Measurements from ENCODE around the gene WNT2B. TPM values are rescaled to one million over a fixed set of nuclear protein-coding genes. Genes with fewer than 3 reads are reported as not detected.

The WNT2B gene
- total and polyA plus RNA-seq, 9 of the 15 experiments (the other 6 are each of a cell fraction or from before 2014, with no cell fraction given), result 0.02 to 0.06 (median 0.04) TPM; not detected in 3

DNA sequence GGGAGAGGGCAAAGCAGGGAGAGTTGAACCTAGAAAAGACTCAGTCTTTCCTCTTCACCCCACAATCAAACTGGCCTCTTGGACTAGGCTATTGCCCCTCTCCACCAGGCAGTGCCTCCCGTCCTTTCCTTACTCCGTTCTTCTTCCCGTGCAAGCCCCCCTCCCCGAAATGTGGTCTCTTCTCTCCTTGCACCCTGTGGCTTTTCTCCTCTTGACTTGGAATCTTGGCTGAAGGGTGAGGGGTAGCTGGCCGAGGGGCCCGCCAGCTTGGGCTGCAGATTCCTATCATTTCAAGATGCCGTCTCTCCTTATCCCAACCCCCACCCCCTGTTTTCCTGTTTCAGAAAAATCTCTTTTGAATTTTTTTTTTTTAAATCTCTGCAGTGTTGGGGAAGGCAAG lies 1.6 kb downstream of the WNT2B start:
- Histone ChIP-seq H3K4me3 (no peak overlapping the region), H3K79me2 (ENCODE audit: control insufficient read depth, insufficient read depth, low read length) (no peaks in the 10 kb centered on the region), H3K4me2 (ENCODE audit: insufficient read depth, low read length) (no peak overlapping the region), H3K4me1 (replicated peaks in 1 of 2; ENCODE audit: control insufficient read depth in 2 of 2, insufficient read depth in 2 of 2, low read length in 2 of 2) (peaks cover 9 to 22% of the 10 kb centered on the region in 2 experiments), H3K27me3 (ENCODE audit: control insufficient read depth in 2 of 2, insufficient read depth in 2 of 2, low read length in 2 of 2) (peaks cover 27 to 65% of the 10 kb centered on the region in 2 experiments), H3K9me3 (replicated peaks; ENCODE audit: control insufficient read depth, insufficient read depth, low read depth, low read length) (no peaks in the 10 kb centered on the region), H3K27ac (ENCODE audit: extremely low read depth, low read depth, low read length) (no peak overlapping the region), H4K20me1 (replicated peaks; ENCODE audit: control insufficient read depth, insufficient read depth, low read length) (0 out of 2 replicates have a peak, but pooled peaks cover 4% of the 10 kb centered on the region), H3K9me1 (ENCODE audit: control insufficient read depth, insufficient read depth, low read length) (no peaks in the 10 kb centered on the region), H3K36me3 (ENCODE audit: control insufficient read depth, insufficient read depth, low read length) (no peaks in the 10 kb centered on the region), H3K9ac (ENCODE audit: insufficient read depth in 1 of 2, low read depth in 2 of 2, low read length in 2 of 2) (no peak overlapping the region; a peak in 1 of 4 replicates), H2AFZ (ENCODE audit: low read depth, low read length) (no peak overlapping the region)
- intact Hi-C loops (cut with micrococcal nuclease), result no loop called here
- in situ Hi-C loops (cut with MboI), result no loop called here
- FAIRE-seq, result no peak
- ATAC-seq, result no peak
- POLR2A ChIA-PET, result interaction anchor here (1.0 kb wide), 1 partner anchor 18 kb away, joined by 3 read pairs; no protein-coding TSS in a partner anchor
- WGBS (ENCODE audit: insufficient coverage, low coverage, missing lambda C conversion rate), result 11% methylated on average over 4 of the region's 7 CpGs
- CTCF ChIA-PET (ENCODE audit: low intra/inter-chr PET ratio), result no interaction called here
- DNase-seq (ENCODE audit: extremely low read depth in 1 of 4, low spot score in 3 of 4), result no peak
- no peak for TF ChIP-seq GATA2 (CRISPR knock-in tag; IDR thresholded peaks at IDR 0.05)
- TF ChIP-seq, protein P1, sequence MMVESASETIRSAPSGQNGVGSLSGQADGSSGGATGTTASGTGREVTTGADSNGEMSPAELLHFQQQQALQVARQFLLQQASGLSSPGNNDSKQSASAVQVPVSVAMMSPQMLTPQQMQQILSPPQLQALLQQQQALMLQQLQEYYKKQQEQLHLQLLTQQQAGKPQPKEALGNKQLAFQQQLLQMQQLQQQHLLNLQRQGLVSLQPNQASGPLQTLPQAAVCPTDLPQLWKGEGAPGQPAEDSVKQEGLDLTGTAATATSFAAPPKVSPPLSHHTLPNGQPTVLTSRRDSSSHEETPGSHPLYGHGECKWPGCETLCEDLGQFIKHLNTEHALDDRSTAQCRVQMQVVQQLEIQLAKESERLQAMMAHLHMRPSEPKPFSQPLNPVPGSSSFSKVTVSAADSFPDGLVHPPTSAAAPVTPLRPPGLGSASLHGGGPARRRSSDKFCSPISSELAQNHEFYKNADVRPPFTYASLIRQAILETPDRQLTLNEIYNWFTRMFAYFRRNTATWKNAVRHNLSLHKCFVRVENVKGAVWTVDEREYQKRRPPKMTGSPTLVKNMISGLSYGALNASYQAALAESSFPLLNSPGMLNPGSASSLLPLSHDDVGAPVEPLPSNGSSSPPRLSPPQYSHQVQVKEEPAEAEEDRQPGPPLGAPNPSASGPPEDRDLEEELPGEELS (CRISPR knock-in tag; IDR thresholded peaks at IDR 0.05; ENCODE audit: borderline replicate concordance), result no peak
- TF ChIP-seq SMAD1 (IDR thresholded peaks at IDR 0.05; ENCODE audit: low read depth, low read length, partially characterized antibody), result no peak
- no peak for TF ChIP-seq PHF8 (IDR thresholded peaks at IDR 0.05; ENCODE audit: borderline replicate concordance, low read length)
- no peak for TF ChIP-seq HIVEP1 (CRISPR knock-in tag; IDR thresholded peaks at IDR 0.05)
- TF ChIP-seq PRPF4 (IDR thresholded peaks at IDR 0.05; ENCODE audit: insufficient read depth, low read depth, low read length, poor library complexity, severe bottlenecking), result no peak
- no peak for TF ChIP-seq DNMT1 (IDR thresholded peaks at IDR 0.05)
- no peak for TF ChIP-seq SRSF7 (optimal IDR thresholded peaks at IDR 0.05; ENCODE audit: low read depth, low read length)
- TF ChIP-seq TRIM28 (IDR thresholded peaks at IDR 0.05), result no peak
- TF ChIP-seq, protein P2, sequence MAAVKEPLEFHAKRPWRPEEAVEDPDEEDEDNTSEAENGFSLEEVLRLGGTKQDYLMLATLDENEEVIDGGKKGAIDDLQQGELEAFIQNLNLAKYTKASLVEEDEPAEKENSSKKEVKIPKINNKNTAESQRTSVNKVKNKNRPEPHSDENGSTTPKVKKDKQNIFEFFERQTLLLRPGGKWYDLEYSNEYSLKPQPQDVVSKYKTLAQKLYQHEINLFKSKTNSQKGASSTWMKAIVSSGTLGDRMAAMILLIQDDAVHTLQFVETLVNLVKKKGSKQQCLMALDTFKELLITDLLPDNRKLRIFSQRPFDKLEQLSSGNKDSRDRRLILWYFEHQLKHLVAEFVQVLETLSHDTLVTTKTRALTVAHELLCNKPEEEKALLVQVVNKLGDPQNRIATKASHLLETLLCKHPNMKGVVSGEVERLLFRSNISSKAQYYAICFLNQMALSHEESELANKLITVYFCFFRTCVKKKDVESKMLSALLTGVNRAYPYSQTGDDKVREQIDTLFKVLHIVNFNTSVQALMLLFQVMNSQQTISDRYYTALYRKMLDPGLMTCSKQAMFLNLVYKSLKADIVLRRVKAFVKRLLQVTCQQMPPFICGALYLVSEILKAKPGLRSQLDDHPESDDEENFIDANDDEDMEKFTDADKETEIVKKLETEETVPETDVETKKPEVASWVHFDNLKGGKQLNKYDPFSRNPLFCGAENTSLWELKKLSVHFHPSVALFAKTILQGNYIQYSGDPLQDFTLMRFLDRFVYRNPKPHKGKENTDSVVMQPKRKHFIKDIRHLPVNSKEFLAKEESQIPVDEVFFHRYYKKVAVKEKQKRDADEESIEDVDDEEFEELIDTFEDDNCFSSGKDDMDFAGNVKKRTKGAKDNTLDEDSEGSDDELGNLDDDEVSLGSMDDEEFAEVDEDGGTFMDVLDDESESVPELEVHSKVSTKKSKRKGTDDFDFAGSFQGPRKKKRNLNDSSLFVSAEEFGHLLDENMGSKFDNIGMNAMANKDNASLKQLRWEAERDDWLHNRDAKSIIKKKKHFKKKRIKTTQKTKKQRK (IDR thresholded peaks at IDR 0.05; ENCODE audit: borderline replicate concordance, low read depth, low read length), result no peak
- TF ChIP-seq CREBBP (IDR thresholded peaks at IDR 0.05; ENCODE audit: low read depth, low read length), result no peak
- BruUV-seq (replicated peaks), result no TSS peak

All from K562 (cell line).